ENCODE results near the gene CLPTM1L. TPM values are rescaled to one million over a fixed set of nuclear protein-coding genes. Genes with fewer than 3 reads are reported as not detected.

Gene CLPTM1L
- total RNA-seq, 2 donors from 2014 or later: 117 to 155 TPM

GRCh38 chr5:1268666-1269065 lies 76.2 kb downstream of the CLPTM1L start:
- no peak overlapping the region for H3K4me3 ChIP-seq

GRCh38 chr5:1268056-1268455 lies 76.8 kb downstream of the CLPTM1L start:
- no peaks in the 10 kb centered on the region for H3K36me3 ChIP-seq
- H3K4me3 ChIP-seq: no peak overlapping the region
- H3K9me3 ChIP-seq: no peaks in the 10 kb centered on the region
- ATAC-seq (ENCODE audit: insufficient number of reproducible peaks, low FRiP score, low read depth) (no peak), DNase-seq (ENCODE audit: low spot score) (no peak)
- no peak for TF ChIP-seq CTCF (IDR thresholded peaks at IDR 0.05)
- no peaks in the 10 kb centered on the region for H3K4me1 ChIP-seq (ENCODE audit: control insufficient read depth in 1 of 2, low read depth in 2 of 2)
- H3K27me3 ChIP-seq (replicated peaks; ENCODE audit: insufficient read depth): no peaks in the 10 kb centered on the region
- no peak overlapping the region for H3K27ac ChIP-seq

More at GRCh38 chr5:1268666-1269065, 76.2 kb downstream of the CLPTM1L start:
- no peak for TF ChIP-seq CTCF (IDR thresholded peaks at IDR 0.05)
- no peak for DNase-seq (ENCODE audit: low spot score)
- Histone ChIP-seq H3K27me3 (replicated peaks; ENCODE audit: insufficient read depth) (no peaks in the 10 kb centered on the region), H3K9me3 (no peaks in the 10 kb centered on the region), H3K4me1 (ENCODE audit: control insufficient read depth in 1 of 2, low read depth in 2 of 2) (no peaks in the 10 kb centered on the region), H3K36me3 (no peaks in the 10 kb centered on the region), H3K27ac (no peak overlapping the region)
- no peak for ATAC-seq (ENCODE audit: insufficient number of reproducible peaks, low FRiP score, low read depth)

Other genes starting within 250 kb of the CLPTM1L start
- gene SLC12A7, start 233.0 kb downstream of the CLPTM1L start, total RNA-seq: 10 to 100 TPM; 18.4 to 34.6 TPM
- gene SLC6A19, start 143.5 kb downstream of the CLPTM1L start, total RNA-seq: not detected
- not detected for gene SLC6A18, start 119.7 kb downstream of the CLPTM1L start, total RNA-seq
- not detected for gene TERT, start 50.0 kb downstream of the CLPTM1L start, total RNA-seq
- under 1 TPM in 1 of 2 donors, not detected in 1; 0.14 TPM for gene SLC6A3, start 100.3 kb upstream of the CLPTM1L start, total RNA-seq
- 10 to 100 TPM; 53.9 to 54.6 TPM for gene LPCAT1, start 178.9 kb upstream of the CLPTM1L start, total RNA-seq